NCI-H82 treated with DMSO at 0.1 percent for 48 hours (cell line): ENCODE data around the gene IGSF10.

Source experiments
- DNase-seq: peaks from one replicate; lab custom pipeline; 2025; ENCODE audit not compliant: unreplicated experiment; lab: John Stamatoyannopoulos, UW

Gene IGSF10

DNA sequence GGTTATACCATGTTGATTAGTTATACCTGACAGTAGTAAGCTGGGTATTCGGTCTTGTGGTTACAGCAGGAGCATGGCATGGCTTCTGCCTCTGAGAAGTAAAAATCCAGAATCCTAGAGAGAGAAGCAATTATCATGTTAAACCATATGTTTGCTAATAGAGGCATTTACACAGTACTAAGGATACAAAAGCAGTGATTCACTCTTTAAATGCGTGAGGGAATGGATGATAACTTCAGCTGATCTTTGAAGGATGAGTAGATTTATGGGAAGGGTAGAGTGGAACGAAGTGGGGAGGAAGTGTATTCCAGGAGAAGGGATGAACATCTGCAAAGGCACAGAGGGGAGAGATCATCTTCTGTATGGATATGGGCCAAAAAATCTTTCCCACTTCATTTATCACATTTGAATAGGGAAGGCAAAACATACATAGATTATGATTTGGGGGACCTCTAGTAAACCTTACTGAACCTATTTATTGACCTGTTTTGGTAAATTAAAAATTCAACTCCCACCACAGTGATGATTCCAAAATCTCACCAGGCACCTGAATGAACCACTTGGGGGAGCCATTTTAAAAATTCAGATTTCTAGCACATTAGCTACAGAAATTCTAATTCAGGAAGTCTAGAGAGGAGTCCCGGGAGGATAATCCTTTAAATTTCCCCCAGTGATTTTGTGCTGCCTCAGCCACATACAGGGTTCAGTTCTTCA, 35.1 kb downstream of the IGSF10 start:
- no peak for DNase-seq

DNA sequence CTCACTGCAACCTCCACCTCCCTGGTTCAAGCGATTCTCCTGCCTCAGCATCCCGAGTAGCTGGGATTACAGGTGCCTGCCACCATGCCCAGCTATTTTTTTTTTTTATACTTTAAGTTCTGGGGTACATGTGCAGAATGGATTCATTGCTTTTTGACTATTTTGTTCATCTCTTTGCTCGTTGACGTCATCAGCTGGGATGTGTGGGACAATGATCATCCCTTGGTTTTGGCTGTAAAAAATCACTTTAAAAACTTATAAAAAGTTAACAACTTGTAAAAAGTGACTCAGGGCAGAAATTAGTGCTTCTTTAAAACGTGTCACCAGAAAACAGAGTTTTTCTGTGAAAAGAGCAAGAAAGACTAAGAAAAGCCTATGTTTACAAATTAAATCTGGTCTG, 37.8 kb downstream of the IGSF10 start:
- no peak for DNase-seq

DNA sequence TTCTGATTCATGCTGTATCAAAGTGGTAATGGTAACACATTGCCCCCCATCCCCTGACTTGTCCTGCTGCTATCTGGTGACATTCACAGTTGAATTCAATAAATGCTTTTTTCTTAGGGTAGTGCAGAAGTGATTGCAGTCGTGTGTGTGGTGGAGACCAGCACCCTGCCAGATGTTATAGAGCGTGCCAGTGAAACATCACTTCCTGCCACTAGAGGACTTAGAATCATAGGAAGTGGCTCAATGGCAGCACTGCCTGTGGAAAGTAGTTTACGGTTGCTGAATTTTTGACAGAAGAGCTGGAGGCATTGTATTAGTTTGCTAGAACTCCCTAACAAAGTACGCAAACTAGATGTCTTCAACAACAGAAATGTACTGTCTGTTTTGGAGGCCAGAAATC, 38.9 kb downstream of the IGSF10 start:
- DNase-seq, result no peak

DNA sequence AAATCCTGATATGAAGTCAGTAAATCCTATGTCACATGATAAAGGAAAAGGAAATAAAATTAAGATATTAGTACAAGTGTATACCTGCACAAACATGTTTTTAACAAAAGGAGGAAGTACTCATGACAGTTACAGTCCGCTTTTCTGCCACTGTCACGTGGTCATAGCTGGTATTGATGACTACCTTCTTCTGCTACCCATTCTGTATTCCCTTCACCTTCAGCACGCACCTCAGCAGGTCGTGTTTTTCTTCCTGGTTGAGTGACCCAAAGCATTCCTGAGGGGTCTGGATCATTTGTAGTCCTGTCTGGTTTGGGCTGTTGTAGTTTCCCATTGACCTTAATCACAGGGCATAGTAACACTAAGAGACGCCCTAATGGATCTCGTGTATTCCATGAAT, 41.1 kb downstream of the IGSF10 start:
- no peak for DNase-seq

DNA sequence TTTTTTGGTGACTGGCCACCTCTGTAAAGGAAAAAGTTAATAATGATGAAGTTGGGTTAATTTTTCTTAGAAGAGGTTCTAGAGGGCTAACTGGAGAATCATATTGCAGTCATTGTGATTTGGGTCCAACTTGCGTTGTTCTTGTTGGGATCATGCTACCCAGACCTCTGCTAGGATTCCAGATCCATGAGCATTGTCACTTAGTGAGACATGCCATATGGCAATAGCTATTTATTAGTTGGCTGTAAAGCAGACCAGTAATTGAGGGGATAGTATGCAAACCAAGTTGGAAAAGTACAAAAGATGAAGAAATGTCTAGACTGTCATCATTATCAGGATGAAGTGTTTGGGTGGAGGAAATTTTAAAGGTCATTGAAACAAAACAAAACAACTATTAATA, 45.6 kb downstream of the IGSF10 start:
- DNase-seq, result no peak

DNA sequence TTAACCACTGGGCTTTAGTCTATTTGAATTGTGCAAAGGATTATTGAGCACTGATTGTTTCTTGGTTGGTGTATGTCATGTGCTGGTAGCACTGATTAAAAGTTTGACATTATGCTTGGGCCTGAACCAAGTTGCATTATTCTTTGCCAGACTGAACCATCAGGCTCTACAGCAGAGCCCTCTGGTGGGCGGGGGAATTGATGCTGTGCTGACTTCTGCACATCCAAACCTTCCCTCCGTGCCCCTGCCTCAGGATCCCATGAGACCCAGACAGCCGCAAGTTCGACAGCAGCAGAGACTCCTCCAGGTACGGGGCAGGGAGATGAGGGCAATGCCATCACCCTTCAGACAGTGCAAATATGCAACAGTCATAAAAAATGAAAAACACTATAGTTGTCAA, 47.9 kb downstream of the IGSF10 start:
- DNase-seq, result no peak
